ENCODE measurements around the gene NHS. TPM values are rescaled to one million over a fixed set of nuclear protein-coding genes. Genes with fewer than 3 reads are reported as not detected.

NHS gene
- total RNA-seq, 1 experiment from 2014 or later = 2.2 TPM

GRCh38 chrX:17594693-17595092 is 219.7 kb downstream of the NHS start:
- TF ChIP-seq CTCF (IDR thresholded peaks at IDR 0.05; ENCODE audit: insufficient read depth in 1 of 2, low read depth in 1 of 2, low read length in 1 of 2, severe bottlenecking in 1 of 2, unreplicated experiment in 1 of 2) = no peak
- H3K36me3 Mint-ChIP-seq (ENCODE audit: insufficient read depth, unreplicated experiment) = peaks cover 5% of the 10 kb centered on the region
- H3K4me1 Mint-ChIP-seq (ENCODE audit: low read depth, unreplicated experiment) = peaks cover 13% of the 10 kb centered on the region
- Histone ChIP-seq H3K27me3 (replicated peaks; ENCODE audit: control insufficient read depth, insufficient read depth, low read length) (no peaks in the 10 kb centered on the region; the same call in 1 of the 2 replicates), H3K36me3 (ENCODE audit: control insufficient read depth, insufficient read depth, low read length) (no peaks in the 10 kb centered on the region), H3K4me1 (peaks cover 10% of the 10 kb centered on the region), H3K9me3 (no peaks in the 10 kb centered on the region), H3K4me3 (ENCODE audit: low read depth, low read length) (no peak overlapping the region)
- H3K4me3 Mint-ChIP-seq (ENCODE audit: unreplicated experiment) = no peak overlapping the region
- no peak for DNase-seq
- no peaks in the 10 kb centered on the region for H3K27me3 Mint-ChIP-seq (ENCODE audit: insufficient read depth, unreplicated experiment)
- ChIA-PET POLR2A (no interaction called here), CTCF (interaction anchor here (1.4 kb wide), 1 partner anchor 19 kb away, joined by 3 read pairs; no protein-coding TSS in a partner anchor)
- no peaks in the 10 kb centered on the region for H3K9me3 Mint-ChIP-seq (ENCODE audit: unreplicated experiment)
- H3K27ac Mint-ChIP-seq (ENCODE audit: unreplicated experiment) = no peak overlapping the region
- intact Hi-C loops (cut with micrococcal nuclease; ENCODE audit: unreplicated experiment) = loop anchor here (2.0 kb wide), 1 partner anchor 40 kb away; no protein-coding TSS in a partner anchor
- BruUV-seq (replicated peaks) = no TSS peak

DNA sequence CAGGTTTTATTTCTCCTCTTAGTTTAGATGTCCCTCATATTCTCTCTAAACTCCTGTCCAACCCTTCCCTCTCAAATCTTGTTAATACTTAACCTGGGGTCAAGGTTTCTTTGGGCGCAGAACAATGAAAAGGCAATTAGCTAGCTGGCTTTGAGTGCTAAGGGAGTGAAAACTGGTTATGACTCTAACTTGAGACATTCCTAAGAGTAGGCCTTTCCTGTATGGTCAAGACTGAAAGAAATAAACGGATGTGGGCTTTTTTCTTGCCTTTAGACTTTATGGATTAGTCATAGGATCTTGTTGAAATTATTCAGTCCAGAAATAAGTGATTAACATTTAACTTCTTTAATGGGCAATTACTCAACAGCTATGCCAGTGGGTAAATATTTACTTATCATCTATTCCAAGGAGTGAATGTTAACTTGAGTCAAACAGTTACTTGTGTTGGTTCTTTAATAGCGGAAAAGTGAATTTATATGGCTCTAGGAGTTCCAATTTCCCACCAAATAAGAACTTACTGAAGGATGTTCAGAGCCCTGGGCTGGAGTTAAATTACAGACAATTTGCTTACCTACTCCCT is 220.5 kb downstream of the NHS start:
- no peak overlapping the region for H3K4me3 Mint-ChIP-seq (ENCODE audit: unreplicated experiment)
- H3K27me3 ChIP-seq (replicated peaks; ENCODE audit: control insufficient read depth, insufficient read depth, low read length) = no peaks in the 10 kb centered on the region; the same call in 1 of the 2 replicates

DNA sequence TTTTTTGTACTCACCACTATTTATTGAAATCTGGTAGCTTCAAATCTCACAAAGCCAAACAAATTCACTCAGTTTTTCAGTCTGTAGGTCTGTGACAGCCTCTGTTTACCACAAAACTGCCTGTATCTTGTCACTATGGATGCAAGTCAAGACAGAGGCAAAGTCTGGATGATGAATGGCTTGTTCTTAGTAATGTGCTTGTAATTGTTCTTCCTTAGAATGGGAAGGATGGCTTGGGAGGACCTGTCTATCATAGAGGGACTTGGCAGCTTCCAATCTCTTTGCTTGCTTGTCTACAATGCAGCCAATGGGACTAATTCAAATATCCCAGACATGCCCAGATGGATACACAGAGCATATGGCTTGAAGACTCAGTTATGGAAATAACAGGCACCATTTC is 221.1 kb downstream of the NHS start:
- Mint-ChIP-seq H3K27me3 (ENCODE audit: insufficient read depth, unreplicated experiment) (peaks cover 1% of the 10 kb centered on the region), H3K36me3 (ENCODE audit: insufficient read depth, unreplicated experiment) (peaks cover 2% of the 10 kb centered on the region), H3K4me3 (ENCODE audit: unreplicated experiment) (no peak overlapping the region), H3K4me1 (ENCODE audit: low read depth, unreplicated experiment) (peaks cover 13% of the 10 kb centered on the region), H3K27ac (ENCODE audit: unreplicated experiment) (no peak overlapping the region), H3K9me3 (ENCODE audit: unreplicated experiment) (no peaks in the 10 kb centered on the region)
- CTCF ChIA-PET = no interaction called here
- H3K9me3 ChIP-seq = no peaks in the 10 kb centered on the region
- intact Hi-C loops (cut with micrococcal nuclease; ENCODE audit: unreplicated experiment) = no loop called here
- DNase-seq = no peak
- H3K4me1 ChIP-seq = peaks cover 10% of the 10 kb centered on the region
- H3K4me3 ChIP-seq (ENCODE audit: low read depth, low read length) = no peak overlapping the region
- no peaks in the 10 kb centered on the region for H3K36me3 ChIP-seq (ENCODE audit: control insufficient read depth, insufficient read depth, low read length)
- no peak for TF ChIP-seq CTCF (IDR thresholded peaks at IDR 0.05; ENCODE audit: insufficient read depth in 1 of 2, low read depth in 1 of 2, low read length in 1 of 2, severe bottlenecking in 1 of 2, unreplicated experiment in 1 of 2)
- POLR2A ChIA-PET = no interaction called here
- H3K27me3 ChIP-seq (replicated peaks; ENCODE audit: control insufficient read depth, insufficient read depth, low read length) = no peaks in the 10 kb centered on the region; the same call in 1 of the 2 replicates
- BruUV-seq (replicated peaks) = no TSS peak

More for the DNA sequence above, 220.5 kb downstream of the NHS start:
- Histone ChIP-seq H3K4me3 (ENCODE audit: low read depth, low read length) (no peak overlapping the region), H3K9me3 (no peaks in the 10 kb centered on the region), H3K36me3 (ENCODE audit: control insufficient read depth, insufficient read depth, low read length) (no peaks in the 10 kb centered on the region), H3K4me1 (peaks cover 10% of the 10 kb centered on the region)
- peak overlapping the region; percentile 70 for H3K27ac Mint-ChIP-seq (ENCODE audit: unreplicated experiment)
- no peaks in the 10 kb centered on the region for H3K9me3 Mint-ChIP-seq (ENCODE audit: unreplicated experiment)
- intact Hi-C loops (cut with micrococcal nuclease; ENCODE audit: unreplicated experiment) = loop anchor here (2.0 kb wide), 1 partner anchor 39 kb away; no protein-coding TSS in a partner anchor
- peak; percentile 14 to 42 for DNase-seq
- no peak for TF ChIP-seq CTCF (IDR thresholded peaks at IDR 0.05; ENCODE audit: insufficient read depth in 1 of 2, low read depth in 1 of 2, low read length in 1 of 2, severe bottlenecking in 1 of 2, unreplicated experiment in 1 of 2)
- H3K27me3 Mint-ChIP-seq (ENCODE audit: insufficient read depth, unreplicated experiment) = no peaks in the 10 kb centered on the region
- CTCF ChIA-PET = interaction anchor here (1.4 kb wide), 1 partner anchor 18 kb away, joined by 3 read pairs; no protein-coding TSS in a partner anchor
- H3K36me3 Mint-ChIP-seq (ENCODE audit: insufficient read depth, unreplicated experiment) = peaks cover 5% of the 10 kb centered on the region
- peaks cover 13% of the 10 kb centered on the region for H3K4me1 Mint-ChIP-seq (ENCODE audit: low read depth, unreplicated experiment)
- POLR2A ChIA-PET = no interaction called here
- no TSS peak for BruUV-seq (replicated peaks)

Data from Caco-2 (cell line).